GM12874 (cell line): ENCODE results near the gene GATAD2A.

Experiments
- TF ChIP-seq, protein P1 (sequence below): IDR thresholded peaks from 2 replicates; pipeline ENCODE4 v1.5.1; 2011; ENCODE audit warnings: low read depth, mild to moderate bottlenecking, control low read depth, low read length, moderate library complexity; ENCODE audit not compliant: insufficient read depth

GATAD2A gene

DNA sequence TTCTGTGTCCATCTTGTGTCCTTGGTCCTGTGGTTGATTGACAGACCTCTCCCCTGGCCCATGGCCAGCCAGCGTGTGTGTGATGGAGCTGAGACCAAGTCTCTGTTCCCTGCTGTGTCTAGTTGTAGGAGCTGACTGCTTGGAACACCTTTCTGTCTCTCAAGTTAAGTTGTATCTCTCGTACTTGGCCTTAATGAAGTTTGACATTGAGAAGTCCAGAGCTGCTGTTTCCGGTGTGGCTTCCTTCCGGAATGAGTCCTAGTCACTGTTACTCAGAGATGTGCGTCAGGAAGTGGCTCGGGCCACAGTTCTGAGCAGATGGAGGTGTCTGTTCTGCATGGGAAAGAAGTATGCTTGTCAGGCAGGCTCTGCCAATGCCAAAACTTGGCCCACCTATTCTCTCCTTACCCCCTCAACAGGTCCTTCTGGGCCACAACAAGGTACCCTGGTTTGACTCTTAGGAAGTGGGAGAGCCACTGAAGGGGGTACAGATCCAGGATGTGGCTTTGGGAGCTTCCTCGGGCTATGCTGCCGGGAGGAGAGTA is 54.3 kb downstream of the GATAD2A start:
- TF ChIP-seq, protein P1, sequence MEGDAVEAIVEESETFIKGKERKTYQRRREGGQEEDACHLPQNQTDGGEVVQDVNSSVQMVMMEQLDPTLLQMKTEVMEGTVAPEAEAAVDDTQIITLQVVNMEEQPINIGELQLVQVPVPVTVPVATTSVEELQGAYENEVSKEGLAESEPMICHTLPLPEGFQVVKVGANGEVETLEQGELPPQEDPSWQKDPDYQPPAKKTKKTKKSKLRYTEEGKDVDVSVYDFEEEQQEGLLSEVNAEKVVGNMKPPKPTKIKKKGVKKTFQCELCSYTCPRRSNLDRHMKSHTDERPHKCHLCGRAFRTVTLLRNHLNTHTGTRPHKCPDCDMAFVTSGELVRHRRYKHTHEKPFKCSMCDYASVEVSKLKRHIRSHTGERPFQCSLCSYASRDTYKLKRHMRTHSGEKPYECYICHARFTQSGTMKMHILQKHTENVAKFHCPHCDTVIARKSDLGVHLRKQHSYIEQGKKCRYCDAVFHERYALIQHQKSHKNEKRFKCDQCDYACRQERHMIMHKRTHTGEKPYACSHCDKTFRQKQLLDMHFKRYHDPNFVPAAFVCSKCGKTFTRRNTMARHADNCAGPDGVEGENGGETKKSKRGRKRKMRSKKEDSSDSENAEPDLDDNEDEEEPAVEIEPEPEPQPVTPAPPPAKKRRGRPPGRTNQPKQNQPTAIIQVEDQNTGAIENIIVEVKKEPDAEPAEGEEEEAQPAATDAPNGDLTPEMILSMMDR, result no peak

GRCh38 chr19:19460258-19460731 is 54.8 kb downstream of the GATAD2A start:
- TF ChIP-seq, protein P1, result no peak

- TF ChIP-seq, protein P1, result no peak
Measured at GRCh38 chr19:19460761-19461265, 55.3 kb downstream of the GATAD2A start.

DNA sequence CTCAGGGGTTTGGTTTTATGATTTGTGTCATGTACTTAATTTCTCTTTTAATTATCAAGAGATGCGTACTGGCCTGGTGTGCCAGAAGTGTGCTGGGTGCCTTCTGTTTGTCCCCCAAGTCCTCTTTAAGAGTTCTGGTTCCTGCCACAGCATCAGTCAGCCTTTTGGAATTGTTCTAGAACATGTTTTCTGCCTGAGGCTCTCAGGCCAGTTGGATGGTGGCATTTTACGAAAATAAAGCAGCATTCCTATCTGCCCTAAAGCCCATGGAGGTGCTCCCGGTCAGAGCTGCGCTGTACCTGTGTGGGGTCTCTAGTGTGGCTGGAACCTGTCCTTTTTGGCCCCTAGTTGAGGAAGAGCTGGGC is 55.8 kb downstream of the GATAD2A start:
- TF ChIP-seq, protein P1, result no peak

DNA sequence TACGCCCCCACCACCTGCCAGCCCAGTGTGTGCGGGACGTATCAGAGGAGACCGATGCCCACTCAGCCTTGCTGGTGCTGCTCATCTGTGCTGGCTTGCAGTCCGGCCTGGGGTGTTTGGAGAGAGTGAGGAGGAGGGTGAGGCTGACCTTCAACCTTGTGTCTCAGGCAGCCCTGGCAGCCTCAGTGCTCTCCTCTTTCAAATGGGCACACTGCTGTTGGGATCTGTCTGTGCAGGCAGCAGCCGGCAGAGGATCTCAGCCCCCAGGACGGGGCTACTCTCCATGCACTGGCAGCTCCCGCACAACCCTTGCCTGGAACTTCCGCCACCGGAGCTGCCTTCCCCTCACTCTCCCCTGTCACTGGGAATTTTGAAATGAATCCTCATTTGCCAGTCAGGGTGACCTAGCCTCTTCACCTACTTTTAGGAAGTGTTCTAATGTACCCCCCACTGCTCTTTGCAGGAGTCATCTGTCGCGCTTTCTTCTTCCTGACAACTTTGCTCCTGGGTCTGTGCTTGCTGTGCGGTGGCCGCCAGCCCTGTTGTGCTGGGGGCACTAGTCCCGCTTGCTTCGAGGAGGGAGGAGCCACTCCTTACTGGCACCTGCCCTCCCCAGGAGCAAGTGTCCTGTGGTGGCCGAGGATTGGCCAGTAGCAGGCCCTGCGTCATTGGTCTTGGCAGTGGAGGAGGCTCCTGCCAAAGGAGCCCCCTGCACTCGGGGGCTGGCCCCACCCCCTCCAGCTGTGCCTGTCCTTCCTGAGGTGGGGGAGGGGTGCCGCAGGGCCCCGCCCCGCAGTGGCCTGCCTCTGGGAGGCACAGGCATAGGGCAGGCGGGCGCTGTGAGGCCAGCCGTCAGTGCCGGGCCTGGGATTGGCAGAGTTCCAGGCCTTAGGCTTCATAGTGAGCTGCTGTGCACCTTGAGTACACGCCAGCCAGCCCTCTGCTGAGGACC is 56.5 kb downstream of the GATAD2A start:
- TF ChIP-seq, protein P1, result no peak

DNA sequence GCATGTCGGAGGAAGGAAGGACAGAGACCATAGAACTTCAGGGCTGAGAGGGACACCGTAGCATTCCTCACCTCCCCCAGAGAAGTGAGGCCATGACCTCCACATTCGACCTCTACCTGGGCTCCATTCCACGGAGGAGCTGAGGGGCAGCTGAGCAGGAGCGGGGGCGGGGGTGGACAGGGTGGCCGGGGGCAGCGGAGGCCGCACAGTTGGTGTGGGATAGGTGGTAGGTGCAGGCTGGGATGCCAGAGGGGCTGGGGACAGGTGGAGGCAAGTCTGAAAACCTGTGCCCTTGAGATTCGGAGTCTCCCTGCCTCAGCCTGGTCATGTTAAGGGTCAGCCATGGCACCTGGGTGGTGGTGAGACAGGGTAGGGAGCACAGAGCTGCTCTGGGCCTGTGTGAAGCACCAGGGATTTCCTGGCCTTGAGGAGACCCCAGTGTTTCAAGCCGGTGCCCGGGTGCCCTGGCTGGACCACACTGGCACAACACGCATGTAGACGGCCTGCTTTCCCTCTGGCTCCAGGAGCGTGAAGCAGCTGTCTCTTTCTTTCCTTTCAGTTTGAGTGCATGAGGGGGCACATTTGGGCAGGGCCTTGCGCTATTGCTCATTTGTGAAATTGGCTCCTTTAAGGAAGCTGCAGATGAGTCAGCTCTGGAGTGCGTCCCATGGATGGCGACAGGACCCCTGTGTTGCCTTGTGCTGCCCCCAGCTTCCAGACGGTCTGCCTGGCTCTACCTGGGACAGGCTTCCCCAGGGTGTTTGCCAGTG is 58.1 kb downstream of the GATAD2A start:
- TF ChIP-seq, protein P1, result no peak
